IMR-90 (cell line): ENCODE measurements around the gene NDUFA7. TPM values are rescaled to one million over a fixed set of nuclear protein-coding genes. Genes with fewer than 3 reads are reported as not detected.

Experiments
- ATAC-seq: fragments of 200-7000 bp; cut with Tn5 transposase; 2 replicates; pipeline ENCODE4 v1.9.1; 2020; ENCODE audit warnings: low read depth, mild to moderate bottlenecking, moderate library complexity
- BruUV-seq: library from RNA; stranded (reverse); fragments of 400-500 nt; replicated peaks from 2 replicates; lab custom pipeline; 2021; lab: Mats Ljungman, UMichigan
- CTCF ChIA-PET: fragments of 300-600 bp; formaldehyde crosslinking; extraction: SDS; loops from one replicate; lab custom pipeline; 2021; ENCODE audit warnings: antibody characterized with exemption; lab: Yijun Ruan, JAX
- POLR2A ChIA-PET: fragments of 300-600 bp; sonication (Branson Sonifier 250); formaldehyde crosslinking; loops from one replicate; lab custom pipeline; 2022; ENCODE audit warnings: antibody characterized with exemption; ENCODE audit not compliant: unreplicated experiment; lab: Charles Lee
- DNase-seq: peaks from one replicate; pipeline ENCODE4 v3.0.0; 2013
- H2AFZ ChIP-seq: replicated peaks from 2 replicates; pipeline ENCODE3; 2013; ENCODE audit warnings: low read length, mild to moderate bottlenecking; ENCODE audit not compliant: poor library complexity
- H2AK5ac ChIP-seq: 2 replicates; pipeline ENCODE4 v1.6.1; 2013; ENCODE audit warnings: low read depth, low read length, inconsistent platforms
- H2AK9ac ChIP-seq: replicated peaks from 2 replicates; pipeline ENCODE3; 2013; ENCODE audit warnings: mild to moderate bottlenecking, low read depth, low read length, moderate library complexity; ENCODE audit not compliant: poor library complexity
- H2BK120ac ChIP-seq: 2 replicates; pipeline ENCODE4 v1.6.1; 2013; ENCODE audit warnings: low read depth, low read length, inconsistent platforms
- H2BK15ac ChIP-seq: 3 replicates; pipeline ENCODE4 v1.6.1; 2013; ENCODE audit warnings: low read depth, low read length, inconsistent platforms
- H2BK20ac ChIP-seq: 2 replicates; pipeline ENCODE4 v1.6.1; 2013; ENCODE audit warnings: low read depth, mild to moderate bottlenecking, inconsistent platforms, low read length, moderate library complexity
- H2BK5ac ChIP-seq: 2 replicates; pipeline ENCODE4 v1.6.1; 2013; ENCODE audit warnings: mild to moderate bottlenecking, low read depth, low read length, inconsistent platforms; ENCODE audit not compliant: poor library complexity, severe bottlenecking
- H3K14ac ChIP-seq: replicated peaks from 2 replicates; pipeline ENCODE4 v1.6.1; 2013; ENCODE audit warnings: low read depth, low read length, inconsistent platforms
- H3K18ac ChIP-seq: 2 replicates; pipeline ENCODE4 v1.6.1; 2013; ENCODE audit warnings: low read depth, low read length, control low read depth
- H3K23ac ChIP-seq: 2 replicates; pipeline ENCODE4 v1.6.1; 2013; ENCODE audit warnings: low read depth, low read length, inconsistent platforms
- H3K27ac ChIP-seq: 2 replicates; pipeline ENCODE4 v1.5.1; 2013; ENCODE audit warnings: mild to moderate bottlenecking, control low read depth, low read length; ENCODE audit not compliant: insufficient read depth
- H3K27me3 ChIP-seq: 2 replicates; pipeline ENCODE4 v1.6.1; 2013; ENCODE audit warnings: low read length; ENCODE audit not compliant: control insufficient read depth, insufficient read depth
- H3K36me3 ChIP-seq: 2 replicates; pipeline ENCODE4 v1.6.1; 2013; ENCODE audit warnings: low read length, mixed read lengths; ENCODE audit not compliant: control insufficient read depth, insufficient read depth
- H3K4ac ChIP-seq: 2 replicates; pipeline ENCODE4 v1.6.1; 2013; ENCODE audit warnings: low read depth, low read length, inconsistent platforms
- H3K4me1 ChIP-seq: 2 replicates; pipeline ENCODE4 v1.6.1; 2013; ENCODE audit warnings: low read length, mixed read lengths; ENCODE audit not compliant: control insufficient read depth, insufficient read depth
- H3K4me2 ChIP-seq: 2 replicates; pipeline ENCODE4 v1.6.1; 2013; ENCODE audit warnings: low read depth, mild to moderate bottlenecking, control low read depth, low read length, moderate library complexity
- H3K4me3 ChIP-seq: 2 replicates; pipeline ENCODE4 v1.5.1; 2013; ENCODE audit warnings: low read depth, mild to moderate bottlenecking, control low read depth, low read length, moderate library complexity; ENCODE audit not compliant: insufficient read depth
- H3K56ac ChIP-seq: 2 replicates; pipeline ENCODE4 v1.6.1; 2013; ENCODE audit warnings: low read length, inconsistent platforms; ENCODE audit not compliant: insufficient read depth; ENCODE audit errors: extremely low read depth
- H3K79me1 ChIP-seq, 2 experiments: 2 replicates each; pipeline ENCODE4 v1.6.1; 2013; ENCODE audit warnings: low read length in 2 of 2, inconsistent platforms in 1 of 2, low read depth in 1 of 2
- H3K9ac ChIP-seq: 2 replicates; pipeline ENCODE4 v1.6.1; 2013; ENCODE audit warnings: low read depth, low read length, control low read depth
- H3K9me1 ChIP-seq: 2 replicates; pipeline ENCODE4 v1.6.1; 2013; ENCODE audit warnings: low read length, inconsistent platforms; ENCODE audit not compliant: insufficient read depth
- H3K9me3 ChIP-seq: 2 replicates; pipeline ENCODE4 v1.6.1; 2013; ENCODE audit warnings: low read length; ENCODE audit not compliant: control insufficient read depth, insufficient read depth
- H4K20me1 ChIP-seq: 2 replicates; pipeline ENCODE4 v1.6.1; 2013; ENCODE audit warnings: low read length, inconsistent platforms; ENCODE audit not compliant: insufficient read depth
- H4K5ac ChIP-seq: 2 replicates; pipeline ENCODE4 v1.6.1; 2013; ENCODE audit warnings: mild to moderate bottlenecking, low read depth, low read length, control low read depth
- H4K8ac ChIP-seq, 2 experiments: 2 replicates each; pipeline ENCODE4 v1.6.1; 2013; ENCODE audit warnings: low read depth in 2 of 2, low read length in 2 of 2, control low read depth in 1 of 2, inconsistent platforms in 1 of 2
- H4K91ac ChIP-seq: 2 replicates; pipeline ENCODE4 v1.6.1; 2013; ENCODE audit warnings: low read depth, low read length, inconsistent platforms; ENCODE audit not compliant: insufficient read depth
- BHLHE40 ChIP-seq: fragments of 150-350 bp; IDR thresholded peaks from 2 replicates; pipeline ENCODE4 v1.6.1; 2016; ENCODE audit warnings: mild to moderate bottlenecking, low read depth, low read length
- CEBPB ChIP-seq: IDR thresholded peaks from 2 replicates; pipeline ENCODE4 v1.6.1; 2012; ENCODE audit warnings: low read depth, low read length, improper control_type of control experiment
- CHD1 ChIP-seq: IDR thresholded peaks from 2 replicates; pipeline ENCODE4 v1.6.1; 2012; ENCODE audit warnings: low read depth, low read length, improper control_type of control experiment
- FOS ChIP-seq: fragments of 150-350 bp; IDR thresholded peaks from 2 replicates; pipeline ENCODE4 v1.6.1; 2016; ENCODE audit warnings: low read depth, low read length
- MAZ ChIP-seq: IDR thresholded peaks from 2 replicates; pipeline ENCODE4 v1.6.1; 2012; ENCODE audit warnings: low read depth, mild to moderate bottlenecking, low read length, improper control_type of control experiment, moderate library complexity, borderline replicate concordance
- MXI1 ChIP-seq: IDR thresholded peaks from 2 replicates; pipeline ENCODE4 v1.6.1; 2012; ENCODE audit warnings: low read depth, mild to moderate bottlenecking, low read length, moderate library complexity, borderline replicate concordance
- NFE2L2 ChIP-seq: fragments of 150-350 bp; IDR thresholded peaks from 2 replicates; pipeline ENCODE4 v1.6.1; 2016; ENCODE audit warnings: low read depth, mild to moderate bottlenecking, low read length
- POLR2A ChIP-seq: IDR thresholded peaks from 2 replicates; pipeline ENCODE4 v1.6.1; 2012; ENCODE audit warnings: mild to moderate bottlenecking, low read depth, low read length
- RAD21 ChIP-seq: IDR thresholded peaks from 2 replicates; pipeline ENCODE4 v1.6.1; 2012; ENCODE audit warnings: low read length, improper control_type of control experiment
- RCOR1 ChIP-seq: IDR thresholded peaks from 2 replicates; pipeline ENCODE4 v1.6.1; 2012; ENCODE audit warnings: mild to moderate bottlenecking, low read length, improper control_type of control experiment; ENCODE audit not compliant: insufficient replicate concordance
- RFX5 ChIP-seq: IDR thresholded peaks from 2 replicates; pipeline ENCODE4 v1.8.0; 2012; ENCODE audit warnings: low read depth, mild to moderate bottlenecking, low read length, moderate library complexity
- SMC3 ChIP-seq: fragments of 150-350 bp; IDR thresholded peaks from 2 replicates; pipeline ENCODE4 v1.6.1; 2016; ENCODE audit warnings: low read depth, mild to moderate bottlenecking, antibody characterized with exemption, low read length, moderate library complexity
- WGBS, 2 experiments: methylation state at CpG; one replicate each; pipeline versions ENCODE4 v1.1.5 to v1.1.7; 2013; ENCODE audit warnings: missing lambda C conversion rate in 2 of 2; ENCODE audit not compliant: insufficient read length in 1 of 2; ENCODE audit errors: extremely low coverage in 2 of 2; 5-methylcytosine and 5-hydroxymethylcytosine counted together
- dilution Hi-C: fragments of 300-500 bp; cut with HindIII; formaldehyde crosslinking; loops from one replicate; pipeline ENCODE4 v1.14.3; 2018; ENCODE audit warnings: low sequenced_read_pairs; ENCODE audit not compliant: unreplicated experiment
- in situ Hi-C: fragments of 300-500 bp; cut with MboI; formaldehyde crosslinking; loops from 3 replicates; pipeline ENCODE4 v1.14.3; 2019; ENCODE audit warnings: low sequenced_read_pairs, inconsistent platforms, mixed read lengths
- intact Hi-C: fragments of 100-400 bp; cut with micrococcal nuclease; formaldehyde crosslinking; loops from 2 replicates; pipeline ENCODE4 v1.10.0; 2022
- polyA plus RNA-seq, 3 experiments: library from polyadenylated mRNA; depleted of rRNA; stranded (reverse); fragments of >200 nt; gene quantifications; 2 replicates each; pipeline ENCODE4 v1.2.3, GENCODE V29; 2012; ENCODE audit warnings: low replicate concordance in 1 of 3
- total RNA-seq: library from RNA; depleted of rRNA; stranded (reverse); fragments of >200 nt; gene quantifications from 2 replicates; pipeline ENCODE4 v1.2.3, GENCODE V29; 2012
- TF ChIP-seq, protein P1 (sequence below): fragments of 150-350 bp; IDR thresholded peaks from 2 replicates; pipeline ENCODE4 v1.6.1; 2017; ENCODE audit warnings: mild to moderate bottlenecking, antibody characterized with exemption, low read length, low read depth
- TF ChIP-seq, protein P2 (sequence below): fragments of 150-350 bp; IDR thresholded peaks from 2 replicates; pipeline ENCODE4 v1.6.1; 2016; ENCODE audit warnings: low read depth, mild to moderate bottlenecking, low read length, moderate library complexity, borderline replicate concordance

NDUFA7 gene
- total and polyA plus RNA-seq, 2 of the 4 experiments (the other 2 are of a cell fraction): 20.6 to 50.7 TPM

DNA sequence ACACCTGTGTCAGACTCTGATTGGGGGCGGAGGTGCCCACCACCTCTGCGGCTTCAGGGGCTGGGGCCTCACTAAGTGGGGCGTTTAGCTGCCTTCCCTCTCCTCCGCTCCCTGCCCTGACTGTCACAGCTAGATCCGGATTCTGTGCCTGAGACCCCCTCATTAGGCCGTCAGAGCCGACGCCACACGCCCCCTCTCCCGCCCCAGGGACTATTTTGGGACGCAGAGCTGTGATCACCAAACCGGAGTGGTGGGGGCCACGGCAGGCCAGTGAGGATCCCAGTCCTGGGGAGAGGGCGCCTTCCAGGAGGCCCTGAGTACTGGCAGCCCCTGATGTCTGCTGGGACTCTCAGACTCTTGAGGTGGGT lies 21.1 kb upstream of the NDUFA7 start:
- Histone ChIP-seq H2BK20ac (no peak overlapping the region), H4K5ac (no peak overlapping the region), H4K20me1 (no peaks in the 10 kb centered on the region), H2AFZ (no peak overlapping the region), H3K27me3 (peaks cover 15% of the 10 kb centered on the region; the same call in 1 of the 2 replicates), H3K23ac (no peak overlapping the region), H3K9me1 (no peaks in the 10 kb centered on the region), H3K18ac (no peak overlapping the region), H3K9me3 (no peaks in the 10 kb centered on the region), H3K9ac (no peak overlapping the region), H3K4me1 (peaks cover 4% of the 10 kb centered on the region; the same call in 1 of the 2 replicates), H3K4ac (no peak overlapping the region), H4K8ac (no peak overlapping the region), H2BK120ac (no peak overlapping the region), H2AK9ac (no peak overlapping the region), H4K91ac (no peak overlapping the region), H3K27ac (no peak overlapping the region), H2AK5ac (no peak overlapping the region; the same call in 1 of the 2 replicates), H3K4me3 (no peak overlapping the region), H3K36me3 (no peaks in the 10 kb centered on the region), H3K56ac (no peak overlapping the region), H2BK5ac (no peak overlapping the region), H3K79me1 (no peaks in the 10 kb centered on the region), H2BK15ac (no peak overlapping the region), H3K4me2 (no peak overlapping the region), H3K14ac (no peak overlapping the region)
- ATAC-seq: no peak
- CTCF ChIA-PET: no interaction called here
- no peak for TF ChIP-seq BHLHE40
- TF ChIP-seq, protein P1, sequence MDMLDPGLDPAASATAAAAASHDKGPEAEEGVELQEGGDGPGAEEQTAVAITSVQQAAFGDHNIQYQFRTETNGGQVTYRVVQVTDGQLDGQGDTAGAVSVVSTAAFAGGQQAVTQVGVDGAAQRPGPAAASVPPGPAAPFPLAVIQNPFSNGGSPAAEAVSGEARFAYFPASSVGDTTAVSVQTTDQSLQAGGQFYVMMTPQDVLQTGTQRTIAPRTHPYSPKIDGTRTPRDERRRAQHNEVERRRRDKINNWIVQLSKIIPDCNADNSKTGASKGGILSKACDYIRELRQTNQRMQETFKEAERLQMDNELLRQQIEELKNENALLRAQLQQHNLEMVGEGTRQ: no peak
- no peak for TF ChIP-seq CHD1
- TF ChIP-seq RAD21: no peak
- no peak for TF ChIP-seq CEBPB
- no peak for TF ChIP-seq POLR2A
- TF ChIP-seq, protein P2, sequence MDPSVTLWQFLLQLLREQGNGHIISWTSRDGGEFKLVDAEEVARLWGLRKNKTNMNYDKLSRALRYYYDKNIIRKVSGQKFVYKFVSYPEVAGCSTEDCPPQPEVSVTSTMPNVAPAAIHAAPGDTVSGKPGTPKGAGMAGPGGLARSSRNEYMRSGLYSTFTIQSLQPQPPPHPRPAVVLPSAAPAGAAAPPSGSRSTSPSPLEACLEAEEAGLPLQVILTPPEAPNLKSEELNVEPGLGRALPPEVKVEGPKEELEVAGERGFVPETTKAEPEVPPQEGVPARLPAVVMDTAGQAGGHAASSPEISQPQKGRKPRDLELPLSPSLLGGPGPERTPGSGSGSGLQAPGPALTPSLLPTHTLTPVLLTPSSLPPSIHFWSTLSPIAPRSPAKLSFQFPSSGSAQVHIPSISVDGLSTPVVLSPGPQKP: no peak
- TF ChIP-seq RFX5: no peak
- TF ChIP-seq RCOR1: no peak
- no peak for TF ChIP-seq FOS
- no peak for TF ChIP-seq NFE2L2
- TF ChIP-seq MAZ: no peak
- TF ChIP-seq MXI1: no peak
- TF ChIP-seq SMC3: no peak
- BruUV-seq: no TSS peak
- 65% methylated on average over 5 of the region's 14 CpGs; no CpG with 5 or more reads in 1 of the 2 experiments for WGBS, 2 experiments
- POLR2A ChIA-PET: no interaction called here
- dilution Hi-C loops (no loop called here), intact Hi-C loops (no loop called here), in situ Hi-C loops (loop anchor here (5.0 kb wide), 1 partner anchor 230 kb away; no protein-coding TSS in a partner anchor)
- no peak for DNase-seq
